Left lobe of liver (tissue), 2 donors: ENCODE measurements around the gene OPTN. TPM values are rescaled to one million over a fixed set of nuclear protein-coding genes. Genes with fewer than 3 reads are reported as not detected.

Source experiments
- ATAC-seq: fragments of 200-7000 bp; cut with Tn5 transposase; one replicate; pipeline ENCODE4 v1.9.1; 2020; ENCODE audit warnings: mild to moderate bottlenecking, moderate library complexity
- DNase-seq: peaks from one replicate; pipeline ENCODE4 v3.0.0-alpha.2; 2020; ENCODE audit warnings: low spot score
- total RNA-seq: library from RNA; stranded (reverse); gene quantifications from one replicate; pipeline ENCODE4 v1.2.1, GENCODE V29; 2021
- donor health status: DM: no; HTN: no; CAD: no; lungs with moderate emphysema.
- donor health status: DM: no; HTN: yes; CAD: no.

OPTN gene
- total RNA-seq, 1 donor from 2014 or later = 34.8 TPM

DNA sequence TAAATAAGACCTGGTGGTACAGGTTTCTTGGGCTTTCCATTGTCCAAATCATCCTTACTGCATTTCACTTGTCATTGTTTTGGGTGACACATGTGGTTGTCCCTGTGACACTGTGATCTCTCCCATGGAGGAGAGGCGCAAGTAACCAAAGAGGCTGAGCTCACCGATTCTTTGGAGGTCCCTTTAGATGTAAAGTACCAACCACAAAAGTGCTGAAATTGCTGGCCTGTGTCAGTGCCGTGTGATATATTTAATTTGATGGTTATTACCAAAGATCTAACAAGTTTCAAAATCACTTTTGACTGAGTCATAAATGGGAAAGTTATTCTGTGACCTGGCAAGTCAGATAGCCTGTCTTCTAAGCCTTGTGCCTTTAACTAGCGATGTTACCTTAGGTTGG, 80.8 kb downstream of the OPTN start:
- ATAC-seq (no peak), DNase-seq (no peak)

DNA sequence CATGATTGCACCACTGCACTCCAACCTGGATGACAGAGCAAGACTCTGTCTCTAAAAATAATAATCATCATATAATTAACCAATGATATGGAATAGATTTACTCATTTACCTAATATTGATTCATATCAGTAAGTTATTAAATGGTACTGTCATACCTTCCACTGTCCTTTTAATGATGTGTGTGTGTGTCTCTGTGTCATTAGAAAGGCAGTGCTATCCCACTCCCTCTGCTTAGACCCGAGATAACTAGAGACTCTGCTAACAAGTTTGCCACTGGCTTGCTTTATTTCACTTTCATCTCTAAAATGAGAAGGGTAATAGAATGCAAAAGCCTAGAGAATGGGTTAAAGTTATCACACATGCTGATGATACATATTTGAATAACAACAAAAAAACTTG, 82.5 kb downstream of the OPTN start:
- DNase-seq (no peak), ATAC-seq (no peak)

DNA sequence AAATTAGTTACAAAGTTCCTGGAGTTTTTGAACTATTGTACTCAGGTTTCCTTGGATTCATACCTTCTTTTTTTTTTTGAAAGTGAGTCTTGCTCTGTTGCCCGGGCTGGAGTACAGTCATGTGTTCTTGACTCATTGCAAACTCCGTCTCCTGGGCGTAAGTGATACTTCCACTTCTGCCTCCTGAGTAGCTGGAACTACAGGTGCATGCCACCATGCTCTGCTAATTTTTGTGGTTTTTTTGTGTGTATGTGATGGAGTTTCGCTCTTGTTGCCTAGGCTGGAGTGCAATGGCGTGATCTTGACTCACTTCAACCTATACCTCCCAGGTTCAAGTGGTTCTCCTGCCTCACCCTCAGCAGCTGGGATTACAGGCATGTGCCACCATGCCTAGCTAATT, 83.7 kb downstream of the OPTN start:
- ATAC-seq = no peak
- DNase-seq = no peak

DNA sequence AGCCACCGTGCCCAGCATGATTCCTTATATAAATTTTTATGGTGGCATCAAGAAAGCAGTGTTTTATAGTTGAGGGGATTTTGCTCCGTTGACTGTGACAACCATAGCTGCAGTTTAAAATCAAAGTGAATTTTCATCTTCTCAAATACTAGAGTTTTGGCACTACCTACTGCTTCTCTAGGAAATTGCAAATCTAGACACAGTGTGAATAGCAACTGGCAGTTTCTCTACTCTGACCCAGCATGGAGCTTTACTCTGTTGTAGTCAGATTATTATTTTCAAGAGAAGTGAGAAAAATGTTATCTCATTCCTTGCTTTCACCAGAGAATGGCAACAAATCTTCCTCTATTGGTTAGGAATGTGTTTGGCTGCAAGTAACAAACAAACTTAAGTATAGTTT, 84.3 kb downstream of the OPTN start:
- DNase-seq (no peak), ATAC-seq (peak; percentile 59)

GRCh38 chr10:13184730-13185514, 85.0 kb downstream of the OPTN start:
- DNase-seq = peak; percentile 76
- ATAC-seq = peak; percentile 95

GRCh38 chr10:13187135-13187534, 87.2 kb downstream of the OPTN start:
- DNase-seq (no peak), ATAC-seq (no peak)

Other genes with a start within 250 kb of the OPTN start
- 5.3 TPM for gene CCDC3, start 98.5 kb upstream of the OPTN start, total RNA-seq
- 0.33 TPM for gene MCM10, start 61.4 kb downstream of the OPTN start, total RNA-seq
- gene UCMA, start 134.2 kb downstream of the OPTN start, total RNA-seq = not detected
- 140 TPM for gene PHYH, start 199.9 kb downstream of the OPTN start, total RNA-seq
- 33.8 TPM for gene SEPHS1, start 248.1 kb downstream of the OPTN start, total RNA-seq